Putamen (tissue), 1 donor: ENCODE data around the gene CORO1A.
"Not testable (repeated sequence)": the region's sequence is repeated elsewhere in the genome, so short reads cannot be mapped to it uniquely, and the experiment has no call there.

Source experiments
- DNase-seq: peaks from one replicate; pipeline ENCODE4 v3.0.0-alpha.2; 2016; ENCODE audit warnings: low spot score

Gene CORO1A

DNA sequence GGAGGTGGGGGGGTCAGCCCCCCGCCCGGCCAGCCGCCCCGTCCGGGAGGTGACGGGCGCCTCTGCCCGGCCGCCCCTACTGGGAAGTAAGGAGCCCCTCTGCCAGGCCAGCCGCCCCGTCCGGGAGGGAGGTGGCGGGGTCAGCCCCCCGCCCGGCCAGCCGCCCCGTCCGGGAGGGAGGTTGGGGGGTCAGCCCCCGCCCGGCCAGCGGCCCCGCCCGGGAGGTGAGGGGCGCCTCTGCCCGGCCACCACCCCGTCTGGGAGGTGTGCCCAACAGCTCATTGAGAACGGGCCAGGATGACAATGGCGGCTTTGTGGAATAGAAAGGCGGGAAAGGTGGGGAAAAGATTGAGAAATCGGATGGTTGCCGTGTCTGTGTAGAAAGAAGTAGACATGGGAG is 13.3 kb upstream of the CORO1A start:
- not testable (repeated sequence) for DNase-seq

DNA sequence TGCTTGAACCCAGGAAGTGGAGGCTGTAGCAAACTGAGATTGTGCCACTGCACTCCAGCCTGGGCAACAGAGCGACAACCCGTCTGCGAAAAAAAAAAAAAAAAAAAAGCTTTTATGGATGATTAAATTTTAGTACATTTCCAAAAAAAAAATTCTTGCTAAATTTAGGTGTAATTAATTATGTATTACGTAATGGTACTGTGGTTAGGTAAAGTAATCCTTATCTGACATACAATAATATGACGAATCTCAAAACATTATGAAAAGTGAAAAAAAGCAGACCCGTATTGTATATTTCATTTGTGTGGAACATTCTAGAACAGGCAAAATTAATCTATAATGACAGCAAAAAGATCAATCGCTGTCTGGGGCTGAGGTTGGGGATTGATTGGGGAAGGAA is 10.3 kb upstream of the CORO1A start:
- DNase-seq = no peak

DNA sequence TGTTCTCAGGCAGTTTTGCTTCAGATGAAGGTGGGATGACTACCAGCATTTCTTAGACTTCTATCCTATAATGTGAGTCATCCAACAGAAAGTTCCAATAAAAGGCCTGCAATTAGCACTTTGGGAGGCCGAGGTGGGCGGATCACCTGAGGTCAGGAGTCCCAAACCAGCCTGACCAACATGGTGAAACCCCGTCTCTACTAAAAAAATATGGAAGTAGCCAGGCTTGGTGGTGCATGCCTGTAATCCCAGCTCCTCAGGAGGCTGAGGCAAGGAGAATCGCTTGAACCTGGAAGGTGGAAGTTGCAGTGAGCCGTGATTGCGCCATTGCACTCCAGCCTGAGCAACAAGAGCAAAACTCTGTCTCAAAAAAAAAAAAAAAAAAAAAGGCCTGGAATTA is 6.5 kb upstream of the CORO1A start:
- DNase-seq = not testable (repeated sequence)

DNA sequence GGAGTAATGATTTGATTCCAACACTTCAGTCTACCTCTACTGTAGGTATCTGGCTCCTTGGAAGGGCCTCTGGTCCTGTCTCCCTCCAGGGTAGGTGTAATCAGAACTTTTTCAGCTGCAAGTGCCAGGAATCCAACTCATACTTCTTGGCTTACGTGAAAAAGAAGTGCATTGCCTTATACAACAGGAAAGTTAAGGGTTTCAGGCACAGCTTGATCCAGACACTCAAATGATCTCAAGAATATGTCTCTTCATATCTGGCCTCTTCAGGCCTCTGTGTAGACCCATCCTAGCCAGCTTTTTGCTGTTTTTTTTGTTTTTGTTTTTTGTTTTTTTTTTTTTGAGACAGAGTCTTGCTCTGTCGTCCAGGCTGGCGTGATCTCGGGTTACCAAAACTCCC is 4.2 kb upstream of the CORO1A start:
- DNase-seq = no peak

DNA sequence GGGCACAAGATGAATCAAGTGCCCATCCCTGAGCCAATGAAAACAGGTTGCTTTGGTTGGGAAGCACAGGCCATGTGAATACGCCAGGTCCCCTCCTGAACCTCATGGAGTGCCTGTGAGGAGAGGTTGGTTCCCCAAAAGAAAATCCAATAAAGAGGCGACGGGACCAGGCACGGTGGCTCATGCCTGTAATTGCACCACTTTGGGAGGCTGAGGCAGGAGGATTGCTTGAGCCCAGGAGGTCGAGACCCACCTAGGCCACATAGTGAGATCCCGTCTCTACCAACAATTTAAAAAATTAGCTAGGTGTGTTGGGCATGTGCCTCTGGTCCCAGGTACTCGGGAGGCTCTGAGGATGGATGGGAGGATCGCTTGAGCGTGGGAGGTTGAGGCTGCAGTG is 3.5 kb upstream of the CORO1A start:
- DNase-seq = no peak

DNA sequence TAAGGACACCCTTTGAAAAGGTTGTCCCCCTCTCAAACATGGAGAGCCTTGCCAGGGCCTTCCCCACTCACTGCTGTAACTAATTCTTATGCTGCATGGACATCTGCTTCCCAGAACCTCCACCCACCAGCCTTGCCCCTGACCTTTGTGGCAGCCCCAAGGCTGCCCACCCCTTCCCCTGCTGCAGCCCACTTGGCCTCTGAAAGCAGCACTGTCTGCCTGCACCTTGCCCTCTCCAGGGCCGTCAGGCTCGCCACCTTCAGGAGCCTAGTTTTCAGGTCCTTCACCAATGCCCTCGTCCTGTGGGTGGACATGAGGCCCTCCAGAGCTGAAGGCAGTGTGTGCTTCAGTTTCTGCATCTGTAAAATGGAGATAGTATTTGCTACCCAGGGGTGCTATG is 2.7 kb upstream of the CORO1A start:
- DNase-seq = no peak

DNA sequence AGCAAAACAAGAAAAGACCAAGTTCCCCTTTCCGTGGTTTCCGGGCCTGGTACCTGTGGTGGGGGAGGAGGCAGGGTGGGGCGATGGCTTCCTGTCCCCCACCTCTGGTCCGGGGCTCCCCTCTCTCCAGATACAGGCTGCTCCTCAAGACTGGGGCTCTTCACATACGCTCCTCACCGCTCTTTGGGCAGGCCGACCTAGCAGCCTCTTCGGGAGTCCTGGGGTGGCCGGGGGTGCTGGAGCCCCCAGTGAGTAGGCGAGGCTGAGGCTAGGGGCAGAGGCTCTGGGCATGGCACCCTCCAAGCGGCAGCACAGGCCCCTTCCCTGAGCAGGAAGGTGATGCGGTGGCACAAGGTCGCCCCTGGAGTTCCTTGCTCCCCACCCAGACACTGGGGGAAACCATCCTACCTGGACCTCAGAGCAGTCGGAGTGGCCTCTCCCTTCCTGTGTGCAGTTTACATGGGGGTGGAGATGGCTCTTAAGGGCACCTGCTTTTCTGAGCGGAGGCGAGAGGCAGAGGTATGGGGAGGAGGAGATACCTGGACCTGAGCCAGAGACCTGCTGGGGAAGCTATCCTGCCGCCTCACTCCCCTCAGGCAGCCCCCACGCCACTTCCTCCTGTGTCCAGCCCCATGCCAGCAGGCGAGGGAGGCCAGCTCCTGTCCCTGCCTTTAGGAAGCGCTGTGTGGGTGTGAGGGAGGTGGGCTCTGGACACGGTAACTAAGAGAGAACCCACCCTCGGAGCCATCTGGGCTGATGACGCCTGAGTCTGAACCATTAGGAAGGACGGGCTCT is 891 bp downstream of the CORO1A start:
- no peak for DNase-seq

DNA sequence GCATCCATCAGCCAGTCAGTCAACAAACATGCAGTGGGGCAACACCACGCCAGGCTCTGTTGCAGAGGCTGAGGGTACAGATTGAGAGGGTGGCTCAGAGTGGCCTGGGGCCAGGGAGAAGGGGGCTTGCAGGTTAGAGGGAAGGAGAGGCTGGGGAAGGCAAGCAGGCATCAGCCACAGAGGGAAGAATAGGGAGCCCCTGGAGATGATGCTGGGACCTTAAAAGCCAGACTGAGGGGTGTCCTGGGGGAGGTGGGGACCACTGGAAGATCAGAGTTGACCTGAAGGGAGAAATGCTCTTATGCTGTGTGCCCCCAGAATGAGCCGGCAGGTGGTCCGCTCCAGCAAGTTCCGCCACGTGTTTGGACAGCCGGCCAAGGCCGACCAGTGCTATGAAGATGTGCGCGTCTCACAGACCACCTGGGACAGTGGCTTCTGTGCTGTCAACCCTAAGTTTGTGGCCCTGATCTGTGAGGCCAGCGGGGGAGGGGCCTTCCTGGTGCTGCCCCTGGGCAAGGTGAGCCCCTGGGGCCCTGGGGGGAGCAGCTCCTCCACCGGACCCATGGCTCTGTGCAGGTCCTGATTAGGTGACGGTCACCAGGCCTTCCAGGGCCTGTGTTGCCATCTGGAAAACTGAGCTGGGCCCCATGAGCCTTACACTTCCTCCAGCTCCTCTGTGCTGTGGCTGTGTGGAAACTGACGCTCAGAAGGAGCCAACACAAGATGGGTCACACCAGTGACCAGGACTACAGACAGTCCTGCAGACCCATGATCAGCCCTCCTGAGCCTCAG is 1.7 kb downstream of the CORO1A start:
- DNase-seq = no peak

DNA sequence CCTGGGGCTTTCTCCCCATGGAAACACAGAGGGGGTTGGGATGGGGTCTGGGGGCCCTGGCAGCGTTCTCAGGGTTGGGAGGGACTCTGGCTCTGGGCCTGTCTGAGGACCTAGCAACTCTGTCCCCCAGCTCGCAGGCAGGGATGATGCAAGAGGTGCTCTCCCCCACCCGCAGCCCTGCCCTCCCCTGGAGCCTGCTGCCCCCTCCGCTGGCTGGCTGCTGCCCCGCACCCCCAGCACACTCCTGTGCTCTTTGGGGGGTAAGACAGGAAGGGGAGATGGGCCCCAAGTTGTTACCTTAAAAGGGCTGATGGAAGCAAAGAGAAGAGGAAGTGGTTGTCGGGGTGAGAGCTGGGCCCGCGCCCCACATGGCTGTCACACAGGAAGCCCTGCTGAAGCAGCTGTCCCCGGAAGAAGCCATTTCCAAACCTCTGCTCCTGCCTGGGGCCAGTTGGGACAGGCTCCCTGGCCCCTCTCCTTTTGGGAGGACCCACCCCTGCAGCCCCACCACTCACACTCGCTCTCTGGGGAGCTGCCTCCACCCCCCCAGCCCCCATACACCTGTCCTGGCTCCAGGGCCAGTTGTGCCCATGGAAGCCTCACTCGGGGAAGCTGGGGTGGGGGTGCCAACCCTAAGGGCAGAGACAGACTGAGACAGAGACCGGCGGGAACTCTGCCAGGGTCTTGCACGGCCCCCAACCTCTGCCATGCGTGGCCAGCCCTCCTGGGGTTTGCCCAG is 2.5 kb downstream of the CORO1A start:
- DNase-seq = no peak

DNA sequence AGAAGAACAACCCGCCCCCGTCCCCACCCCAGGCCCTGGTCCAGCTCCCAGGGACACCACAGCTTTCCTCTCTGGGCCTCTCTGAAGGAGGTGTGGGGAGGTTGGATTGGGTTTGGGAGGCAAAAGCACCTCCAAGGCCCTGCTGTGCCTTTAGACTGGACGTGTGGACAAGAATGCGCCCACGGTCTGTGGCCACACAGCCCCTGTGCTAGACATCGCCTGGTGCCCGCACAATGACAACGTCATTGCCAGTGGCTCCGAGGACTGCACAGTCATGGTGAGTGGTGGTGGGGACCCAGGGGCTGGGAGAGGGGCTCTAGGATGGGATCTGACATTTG is 3.0 kb downstream of the CORO1A start:
- no peak for DNase-seq

DNA sequence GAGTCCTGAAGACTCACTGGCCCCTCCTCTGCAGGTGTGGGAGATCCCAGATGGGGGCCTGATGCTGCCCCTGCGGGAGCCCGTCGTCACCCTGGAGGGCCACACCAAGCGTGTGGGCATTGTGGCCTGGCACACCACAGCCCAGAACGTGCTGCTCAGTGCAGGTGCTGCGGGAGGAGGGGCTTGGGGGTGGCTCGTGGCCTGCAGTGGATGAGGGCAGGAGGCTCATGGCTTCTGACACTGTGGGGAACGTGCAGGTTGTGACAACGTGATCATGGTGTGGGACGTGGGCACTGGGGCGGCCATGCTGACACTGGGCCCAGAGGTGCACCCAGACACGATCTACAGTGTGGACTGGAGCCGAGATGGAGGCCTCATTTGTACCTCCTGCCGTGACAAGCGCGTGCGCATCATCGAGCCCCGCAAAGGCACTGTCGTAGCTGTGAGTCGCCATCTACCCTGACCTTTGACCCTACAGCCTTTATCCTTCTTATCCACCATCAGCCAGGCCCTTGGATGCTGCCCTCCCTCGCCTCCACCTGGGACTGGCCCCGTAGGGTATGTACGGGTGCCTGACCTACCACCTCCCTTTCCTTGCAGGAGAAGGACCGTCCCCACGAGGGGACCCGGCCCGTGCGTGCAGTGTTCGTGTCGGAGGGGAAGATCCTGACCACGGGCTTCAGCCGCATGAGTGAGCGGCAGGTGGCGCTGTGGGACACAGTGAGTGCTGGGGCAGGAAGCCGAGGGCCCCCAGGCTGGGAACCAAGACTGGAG is 3.6 kb downstream of the CORO1A start:
- DNase-seq = no peak

DNA sequence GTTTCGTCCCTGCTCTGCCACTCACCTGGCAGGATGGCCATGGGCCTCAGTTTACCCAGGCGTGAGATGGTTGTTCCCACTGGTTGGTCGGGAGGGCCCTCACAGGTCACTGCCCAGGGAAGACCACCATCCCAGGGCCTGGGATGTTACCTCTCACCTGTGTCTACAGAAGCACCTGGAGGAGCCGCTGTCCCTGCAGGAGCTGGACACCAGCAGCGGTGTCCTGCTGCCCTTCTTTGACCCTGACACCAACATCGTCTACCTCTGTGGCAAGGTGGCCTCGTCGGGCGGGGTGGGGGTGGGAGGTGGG is 4.1 kb downstream of the CORO1A start:
- DNase-seq = no peak

DNA sequence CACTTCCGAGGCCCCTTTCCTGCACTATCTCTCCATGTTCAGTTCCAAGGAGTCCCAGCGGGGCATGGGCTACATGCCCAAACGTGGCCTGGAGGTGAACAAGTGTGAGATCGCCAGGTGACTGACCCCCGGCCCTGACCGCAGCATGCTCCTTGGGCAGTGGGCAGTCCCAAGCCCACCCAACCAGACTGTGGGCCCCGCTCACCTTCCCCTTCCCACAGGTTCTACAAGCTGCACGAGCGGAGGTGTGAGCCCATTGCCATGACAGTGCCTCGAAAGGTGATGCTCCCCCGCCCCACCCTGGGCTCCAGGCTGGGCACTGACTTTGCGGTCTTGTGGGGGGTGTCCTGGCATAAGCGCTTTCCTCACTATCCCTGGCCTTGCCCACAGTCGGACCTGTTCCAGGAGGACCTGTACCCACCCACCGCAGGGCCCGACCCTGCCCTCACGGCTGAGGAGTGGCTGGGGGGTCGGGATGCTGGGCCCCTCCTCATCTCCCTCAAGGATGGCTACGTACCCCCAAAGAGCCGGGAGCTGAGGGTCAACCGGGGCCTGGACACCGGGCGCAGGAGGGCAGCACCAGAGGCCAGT is 4.7 kb downstream of the CORO1A start:
- DNase-seq = no peak

DNA sequence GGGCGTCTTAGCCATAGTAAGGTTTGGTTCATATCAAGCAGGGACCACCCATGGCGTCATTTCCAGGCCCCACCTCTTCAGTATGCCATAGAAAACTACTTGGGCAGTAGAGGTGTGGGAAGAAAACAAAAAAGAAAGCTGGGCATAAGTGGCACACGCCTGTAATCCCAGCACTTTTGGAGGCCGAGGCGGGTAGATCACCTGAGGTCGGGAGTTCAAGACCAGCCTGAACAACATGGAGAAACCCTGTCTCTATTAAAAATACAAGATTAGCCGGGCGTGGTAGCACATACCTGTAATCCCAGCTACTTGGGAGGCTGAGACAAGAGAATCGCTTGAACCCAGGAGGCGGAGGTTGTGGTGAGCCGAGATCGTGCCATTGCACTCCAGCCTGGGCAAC is 7.8 kb downstream of the CORO1A start:
- not testable (repeated sequence) for DNase-seq

DNA sequence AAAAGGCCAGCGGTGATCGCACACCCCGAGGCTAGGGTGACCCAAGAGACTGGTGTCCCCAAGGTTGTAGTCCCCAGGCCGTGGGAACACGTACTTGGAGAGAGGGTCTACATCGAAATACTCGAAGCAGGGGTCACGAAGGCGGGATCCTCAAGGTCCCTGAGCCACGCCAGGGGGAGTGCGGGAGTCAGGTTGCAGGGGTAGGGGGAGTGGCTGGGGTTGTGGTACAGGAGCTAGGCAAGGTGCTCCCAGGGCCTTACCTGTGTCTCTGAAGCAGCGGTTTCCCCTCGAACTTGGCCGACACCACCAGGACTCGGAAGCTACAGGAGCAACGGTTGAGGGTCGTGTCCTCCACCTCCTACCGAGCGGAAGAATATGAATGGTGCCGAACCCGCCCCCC is 9.7 kb downstream of the CORO1A start:
- not testable (repeated sequence) for DNase-seq

DNA sequence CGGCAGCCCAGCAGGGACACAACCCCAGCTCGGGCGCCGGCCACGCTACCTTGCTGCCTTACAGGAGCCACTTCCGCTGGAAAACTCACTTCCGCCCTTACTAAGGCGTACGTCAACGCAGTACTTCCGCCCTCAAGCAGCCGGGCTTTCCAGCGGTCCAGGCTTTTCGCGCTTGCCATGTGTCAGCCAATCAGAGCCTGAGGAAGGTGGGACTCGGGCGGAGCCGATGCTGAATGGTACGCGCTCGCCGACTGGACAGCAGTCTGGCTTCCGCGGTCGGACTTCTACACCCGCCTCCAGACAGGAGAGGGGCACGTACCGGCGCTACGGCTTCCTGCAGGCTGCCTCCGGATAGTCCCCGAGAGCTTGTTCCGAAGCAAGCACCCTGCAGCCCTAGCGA is 10.2 kb downstream of the CORO1A start, which contains the start of the genes BOLA2B and SLX1A:
Gene BOLA2B, minus strand, starts transcription at position 52 of the 400 bp plus-strand sequence. CDS start 71 bp downstream, outside the sequence.
Gene SLX1A, plus strand, starts transcription at position 261 of the 400 bp plus-strand sequence. CDS start 210 bp downstream, outside the sequence.
- not testable (repeated sequence) for DNase-seq

DNA sequence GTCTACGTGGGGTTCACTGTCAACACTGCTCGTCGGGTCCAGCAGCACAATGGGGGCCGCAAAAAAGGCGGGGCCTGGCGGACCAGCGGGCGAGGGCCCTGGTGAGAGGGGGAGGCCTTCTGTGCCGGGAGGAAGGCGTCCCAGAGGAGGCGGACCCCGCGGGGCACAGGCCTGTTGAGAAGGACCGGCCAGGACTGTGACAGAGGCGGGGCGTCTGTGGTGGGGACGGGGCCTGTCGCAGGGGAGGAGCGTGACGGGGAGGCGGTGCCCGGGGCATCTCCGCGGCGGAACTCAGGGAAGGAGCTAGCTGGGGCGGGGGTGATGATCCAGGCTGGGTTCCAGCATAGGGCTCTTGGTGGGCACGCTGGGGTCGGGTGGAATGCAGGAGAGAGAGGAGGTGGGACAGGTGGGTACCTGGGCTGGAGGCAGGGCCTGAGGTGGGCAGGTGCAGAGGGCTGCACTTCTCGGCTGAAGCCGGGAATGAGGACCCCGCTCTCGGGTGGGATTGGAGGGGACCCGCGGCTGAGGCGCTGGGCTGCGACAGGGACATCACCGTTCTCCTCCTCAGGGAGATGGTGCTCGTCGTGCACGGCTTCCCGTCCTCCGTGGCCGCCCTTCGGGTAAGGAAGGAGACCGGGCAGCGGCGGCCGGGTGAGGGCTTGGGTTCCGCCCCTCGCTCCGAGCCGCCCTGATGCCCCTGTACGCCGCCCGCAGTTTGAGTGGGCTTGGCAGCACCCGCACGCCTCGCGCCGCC is 10.9 kb downstream of the CORO1A start:
- DNase-seq = not testable (repeated sequence)

DNA sequence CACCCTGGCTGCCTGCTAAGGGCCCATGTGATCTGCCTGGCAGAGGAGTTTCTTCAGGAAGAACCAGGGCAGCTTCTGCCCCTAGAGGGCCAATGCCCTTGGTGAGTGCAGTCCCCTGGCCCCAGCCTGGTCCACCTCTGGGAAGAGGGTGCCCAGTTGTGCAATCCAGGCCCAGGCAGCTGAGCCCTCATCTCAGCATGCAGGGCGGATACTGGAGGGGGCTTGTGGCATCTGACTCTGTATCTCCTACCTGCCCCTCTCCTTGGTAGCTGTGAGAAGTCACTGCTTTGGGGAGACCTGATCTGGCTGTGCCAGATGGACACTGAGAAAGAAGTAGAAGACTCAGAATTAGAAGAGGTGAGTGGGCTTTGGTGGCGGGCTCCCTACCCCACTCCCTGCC is 13.6 kb downstream of the CORO1A start:
- DNase-seq = not testable (repeated sequence)

DNA sequence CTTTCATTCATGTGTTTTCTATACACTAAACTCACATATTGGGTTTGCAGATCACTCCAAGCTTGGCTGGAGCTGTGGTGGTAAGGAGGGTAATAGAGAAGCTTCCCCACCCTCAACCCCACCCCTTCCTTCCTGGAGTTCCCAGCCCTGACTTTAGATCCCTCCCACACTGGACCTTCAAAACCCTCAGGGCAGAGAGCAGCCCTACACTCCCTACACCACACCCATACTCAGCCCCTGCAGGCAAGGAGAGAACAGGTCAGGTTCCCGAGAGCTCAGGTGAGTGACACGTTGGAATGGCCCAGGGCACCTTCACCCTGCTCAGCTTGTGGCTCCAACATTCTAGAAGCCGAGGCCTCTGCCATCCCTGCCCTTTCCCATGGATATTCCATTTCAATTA is 15.6 kb downstream of the CORO1A start, which contains the start of gene SULT1A3:
Gene SULT1A3, plus strand, starts transcription at position 207 of the 400 bp plus-strand sequence. CDS start 1,474 bp downstream, outside the sequence.
- DNase-seq = not testable (repeated sequence)

DNA sequence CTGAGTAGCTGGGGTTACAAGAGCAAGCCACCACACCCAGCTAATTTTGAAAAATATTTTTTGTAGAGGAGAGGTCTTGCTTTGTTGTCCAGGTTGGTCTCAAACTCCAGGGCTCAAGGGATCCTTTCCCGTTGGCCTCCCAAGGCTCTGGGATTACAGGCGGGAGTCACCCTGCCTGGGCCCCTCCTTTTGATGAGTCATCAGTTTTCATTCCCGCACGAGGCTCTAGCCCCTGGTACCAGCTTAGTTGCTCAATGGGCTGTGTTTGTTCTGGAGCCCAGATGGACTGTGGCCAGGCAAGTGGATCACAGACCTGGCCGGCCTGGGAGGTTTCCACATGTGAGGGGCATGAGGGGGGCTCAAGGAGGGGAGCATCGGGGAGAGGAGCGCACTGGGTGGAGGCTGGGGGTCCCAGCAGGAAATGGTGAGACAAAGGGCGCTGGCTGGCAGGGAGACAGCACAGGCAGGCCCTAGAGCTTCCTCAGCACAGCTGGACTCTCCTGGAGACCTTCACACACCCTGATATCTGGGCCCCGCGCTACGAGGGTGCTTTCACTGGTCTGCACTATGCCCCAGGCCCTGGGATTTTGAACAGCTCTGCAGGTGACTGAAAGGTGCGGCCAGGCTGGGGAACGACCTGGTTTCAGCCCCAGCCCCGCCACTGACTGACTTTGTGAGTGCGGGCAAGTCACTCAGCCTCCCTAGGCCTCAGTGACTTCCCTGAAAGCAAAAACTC is 16.4 kb downstream of the CORO1A start:
- DNase-seq = not testable (repeated sequence)
